BLaER1 treated with 17β-estradiol and CSF1 and Interleukin-3, amounts not matched to agents 10 nM and 100 nM (cell line): ENCODE data around the gene NRG3.

ENCODE experiments used
- H3K27ac ChIP-seq, 11 experiments: shearing (Covaris generic); formaldehyde crosslinking; 2 replicates each; pipeline ENCODE4 v1.8.1; 2022
- H3K27me3 ChIP-seq, 11 experiments: shearing (Covaris generic); formaldehyde crosslinking; 2 replicates each; pipeline ENCODE4 v1.8.1; 2022
- H3K36me3 ChIP-seq, 11 experiments: shearing (Covaris generic); formaldehyde crosslinking; 2 replicates each; pipeline ENCODE4 v1.8.1; 2022
- H3K4me1 ChIP-seq, 10 experiments: shearing (Covaris generic); formaldehyde crosslinking; 2 replicates each; pipeline ENCODE4 v1.8.1; 2022
- H3K4me2 ChIP-seq, 11 experiments: shearing (Covaris generic); formaldehyde crosslinking; 2 replicates each; pipeline ENCODE4 v1.8.1; 2022
- H3K4me3 ChIP-seq, 10 experiments: shearing (Covaris generic); formaldehyde crosslinking; 2 replicates each; pipeline ENCODE4 v1.8.1; 2022
- H3K9ac ChIP-seq, 11 experiments: shearing (Covaris generic); formaldehyde crosslinking; 2 replicates each; pipeline ENCODE4 v1.8.1; 2022
- H3K9me3 ChIP-seq, 11 experiments: shearing (Covaris generic); formaldehyde crosslinking; replicated peaks in 1 of 11; 2 replicates each; pipeline ENCODE4 v1.8.1; 2022
- H4K20me1 ChIP-seq, 11 experiments: shearing (Covaris generic); formaldehyde crosslinking; 2 replicates each; pipeline ENCODE4 v1.8.1; 2022
- Cebpa-rat ChIP-seq, 11 experiments: shearing (Covaris generic); IDR thresholded peaks; 2 replicates each; pipeline ENCODE4 v1.8.1; 2022

The NRG3 gene

DNA sequence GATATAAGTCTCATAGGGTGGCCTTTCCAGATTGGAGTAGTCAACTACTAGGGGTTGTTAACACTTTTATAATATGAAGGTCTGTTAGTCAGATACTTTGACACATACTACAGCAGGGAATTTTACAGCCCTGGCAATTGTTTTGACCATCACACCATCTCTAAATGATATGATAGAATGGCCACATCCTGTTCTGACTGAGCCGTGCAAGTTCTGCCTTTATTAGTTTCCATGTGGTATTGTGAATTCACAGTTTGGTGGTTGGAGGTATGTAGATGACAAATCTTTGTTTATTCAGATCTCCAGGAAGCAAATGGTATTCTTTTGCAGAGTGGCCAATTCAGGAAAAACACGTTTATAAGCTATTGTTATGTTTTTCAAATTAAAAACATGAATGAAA, 83.0 kb downstream of the NRG3 start:
- Histone ChIP-seq H3K9me3 (peaks cover 0 to 12% (median 5%) of the 10 kb centered on the region in 11 experiments; a peak in 6 of 22 replicates), H3K4me1 (peaks cover 0 to 8% (median under 1%) of the 10 kb centered on the region in 10 experiments; a peak in 7 of 20 replicates), H3K9ac (no peak overlapping the region), H3K27me3 (no peaks in the 10 kb centered on the region), H3K4me2 (no peak overlapping the region), H3K27ac (no peak overlapping the region), H3K36me3 (peaks cover 0 to 43% (median 0%) of the 10 kb centered on the region in 11 experiments; a peak in 9 of 22 replicates), H4K20me1 (peaks cover 0 to 10% (median 0%) of the 10 kb centered on the region in 11 experiments; a peak in 2 of 22 replicates), H3K4me3 (no peak overlapping the region)
- no peak for TF ChIP-seq Cebpa-rat (IDR thresholded peaks at IDR 0.05)

DNA sequence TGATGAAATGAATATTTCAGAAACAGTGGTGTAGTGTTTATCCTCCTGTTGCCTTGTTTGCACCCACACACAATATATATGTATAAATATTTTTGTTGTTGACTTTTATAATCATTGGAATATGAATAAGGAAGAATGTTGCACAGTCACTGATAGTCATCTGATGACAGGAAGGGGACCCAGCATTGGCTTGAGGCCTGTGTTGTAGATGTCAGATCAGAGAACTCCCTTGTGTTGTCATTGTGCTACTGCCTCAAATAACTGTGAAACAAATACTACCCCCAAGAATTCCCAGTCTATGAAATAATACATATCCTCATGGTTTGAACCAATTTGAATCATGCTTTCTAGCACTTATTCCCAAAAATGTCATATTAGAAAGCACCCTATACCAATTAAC, 84.0 kb downstream of the NRG3 start:
- Histone ChIP-seq H3K4me2 (no peak overlapping the region), H3K27me3 (no peaks in the 10 kb centered on the region)

DNA sequence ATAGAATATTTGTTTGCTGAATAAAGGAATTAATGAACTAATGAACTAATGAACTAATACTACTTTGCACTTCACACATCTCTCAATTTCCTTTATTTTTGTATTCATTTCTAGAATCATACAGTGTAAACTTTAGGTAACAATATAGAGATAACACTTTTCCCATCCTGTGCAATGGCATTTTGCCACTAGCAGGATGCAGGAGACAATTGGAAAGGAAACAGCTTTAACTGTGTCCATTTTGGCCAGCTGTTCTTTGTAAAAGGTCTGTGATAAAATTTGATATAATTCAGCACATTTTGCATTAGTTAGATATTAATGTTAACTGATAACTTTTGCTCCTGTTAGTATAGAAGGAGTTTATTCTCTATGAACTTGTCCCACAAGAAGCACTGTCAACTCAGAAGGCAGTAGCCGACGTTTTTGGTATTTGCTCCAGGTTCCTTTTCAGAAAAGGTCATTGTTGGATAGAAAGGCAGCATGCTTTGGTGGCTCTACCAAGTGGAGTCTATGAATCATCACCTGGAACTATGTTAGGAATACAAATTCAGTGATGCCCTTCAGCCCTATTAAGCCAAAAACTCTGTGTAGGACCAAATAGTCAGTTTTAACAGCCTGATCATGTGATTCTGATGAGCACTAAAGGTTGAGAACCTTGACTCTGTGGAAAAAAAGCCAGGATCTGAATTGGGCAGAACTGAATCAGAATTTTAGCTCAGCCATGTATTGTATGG, 86.6 kb downstream of the NRG3 start:
- no peak overlapping the region for H3K4me2 ChIP-seq
- H3K4me3 ChIP-seq: no peak overlapping the region
- H3K4me1 ChIP-seq: no peaks in the 10 kb centered on the region
- H4K20me1 ChIP-seq: no peaks in the 10 kb centered on the region; a peak in 1 of 22 replicates
- H3K36me3 ChIP-seq: peaks cover 0 to 33% (median 0%) of the 10 kb centered on the region in 11 experiments; a peak in 7 of 22 replicates
- H3K27ac ChIP-seq: no peak overlapping the region
- peaks cover 0 to 12% (median 5%) of the 10 kb centered on the region in 11 experiments; a peak in 6 of 22 replicates for H3K9me3 ChIP-seq
- no peak overlapping the region for H3K9ac ChIP-seq
- no peaks in the 10 kb centered on the region for H3K27me3 ChIP-seq
- no peak for TF ChIP-seq Cebpa-rat (IDR thresholded peaks at IDR 0.05)

More for the DNA sequence above, 84.0 kb downstream of the NRG3 start:
- Histone ChIP-seq H3K4me3 (no peak overlapping the region), H3K36me3 (peaks cover 0 to 47% (median 0%) of the 10 kb centered on the region in 11 experiments; a peak in 9 of 22 replicates), H3K9ac (no peak overlapping the region), H3K4me1 (peaks cover 0 to under 1% (median 0%) of the 10 kb centered on the region in 10 experiments; a peak in 2 of 20 replicates), H3K9me3 (peaks cover 0 to 12% (median 5%) of the 10 kb centered on the region in 11 experiments; a peak in 6 of 22 replicates), H3K27ac (no peak overlapping the region), H4K20me1 (peaks cover 0 to 9% (median 0%) of the 10 kb centered on the region in 11 experiments; a peak in 2 of 22 replicates)
- TF ChIP-seq Cebpa-rat (IDR thresholded peaks at IDR 0.05): no peak

DNA sequence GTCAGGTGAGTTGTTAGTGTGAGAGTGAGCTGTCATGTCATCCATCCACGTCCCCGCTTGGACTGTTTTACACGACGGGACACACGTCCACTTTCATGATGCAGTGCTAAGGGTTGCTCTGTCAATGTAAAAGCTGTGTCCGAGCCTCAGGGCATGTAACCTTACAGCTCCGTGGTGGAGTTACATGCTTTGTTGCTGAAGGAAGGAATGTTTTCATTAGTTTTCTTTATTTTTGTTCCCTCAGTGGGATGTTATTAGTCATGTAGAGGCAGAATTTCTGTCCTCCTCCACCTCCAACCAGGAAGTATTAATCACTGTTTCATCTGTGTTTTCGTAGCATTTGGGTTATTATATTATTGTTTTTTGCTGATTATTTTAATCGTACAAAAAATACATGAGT, 88.6 kb downstream of the NRG3 start:
- H3K27me3 ChIP-seq: no peaks in the 10 kb centered on the region
- TF ChIP-seq Cebpa-rat (IDR thresholded peaks at IDR 0.05): no peak
- peaks cover 0 to 32% (median 0%) of the 10 kb centered on the region in 11 experiments; a peak in 7 of 22 replicates for H3K36me3 ChIP-seq
- peaks cover 0 to 9% (median 3%) of the 10 kb centered on the region in 10 experiments; a peak in 7 of 20 replicates for H3K4me1 ChIP-seq
- H3K4me3 ChIP-seq: no peak overlapping the region
- peaks cover 0 to 11% (median 0%) of the 10 kb centered on the region in 11 experiments; a peak in 2 of 22 replicates for H4K20me1 ChIP-seq
- H3K4me2 ChIP-seq: no peak overlapping the region
- no peak overlapping the region for H3K9ac ChIP-seq
- H3K27ac ChIP-seq: no peak overlapping the region
- peaks cover 0 to 12% (median 5%) of the 10 kb centered on the region in 11 experiments; a peak in 6 of 22 replicates for H3K9me3 ChIP-seq

DNA sequence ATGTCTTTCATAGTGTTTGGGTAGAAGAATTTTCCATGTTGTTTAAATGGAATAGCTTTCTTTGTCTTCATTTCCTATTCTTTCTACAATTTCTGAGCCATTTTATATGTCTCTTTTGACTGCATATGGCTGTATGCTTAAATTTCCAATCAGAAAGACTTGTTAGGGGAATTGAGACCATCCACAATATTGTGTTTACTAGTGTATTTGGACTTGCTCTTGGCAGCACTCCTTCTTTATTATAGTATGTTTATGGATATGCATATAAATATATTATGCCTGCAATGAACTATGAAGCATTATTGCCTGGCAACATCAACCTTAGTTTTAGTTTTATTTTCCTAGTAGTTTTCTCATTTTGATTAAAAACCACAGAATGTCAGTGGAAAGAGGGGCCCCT, 92.7 kb downstream of the NRG3 start:
- TF ChIP-seq Cebpa-rat (IDR thresholded peaks at IDR 0.05): no peak
- H3K27ac ChIP-seq: no peak overlapping the region
- H3K27me3 ChIP-seq: no peaks in the 10 kb centered on the region
- peak overlapping the region in 1 of 11 experiments; percentile 24; a peak in 2 of 22 replicates for H3K4me2 ChIP-seq
- H3K4me3 ChIP-seq: no peak overlapping the region
- H4K20me1 ChIP-seq: peaks cover 0 to 14% (median 0%) of the 10 kb centered on the region in 11 experiments; a peak in 2 of 22 replicates
- H3K9ac ChIP-seq: no peak overlapping the region
- peaks cover 0 to 20% (median 5%) of the 10 kb centered on the region in 10 experiments; a peak in 7 of 20 replicates for H3K4me1 ChIP-seq
- H3K36me3 ChIP-seq: peaks cover 0 to 50% (median 21%) of the 10 kb centered on the region in 11 experiments; a peak in 13 of 22 replicates
- H3K9me3 ChIP-seq: peaks cover 19 to 31% (median 27%) of the 10 kb centered on the region in 11 experiments

DNA sequence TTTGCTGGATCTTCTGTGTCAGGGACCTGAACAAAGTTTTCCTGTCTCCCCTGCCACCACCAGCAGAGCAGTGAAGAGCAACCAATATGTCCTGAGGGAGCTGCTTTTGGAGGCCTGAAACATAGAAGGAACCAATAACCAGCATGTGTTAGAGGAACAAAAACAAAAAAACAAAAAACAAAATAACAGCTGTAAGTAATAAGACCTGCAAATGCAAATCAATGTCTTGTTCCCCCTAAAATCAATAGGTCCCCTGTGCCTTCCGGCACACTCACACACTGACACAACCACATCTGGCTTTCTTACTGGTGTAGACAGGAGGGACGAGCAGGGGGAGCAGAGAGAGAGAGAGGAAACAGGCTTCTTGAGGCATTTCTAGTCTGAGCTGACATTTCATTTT, 94.1 kb downstream of the NRG3 start:
- peak overlapping the region in 3 of 11 experiments; percentile 11 to 24 (median 13); a peak in 2 of 22 replicates for H3K4me2 ChIP-seq
- peaks cover 0 to 20% (median 5%) of the 10 kb centered on the region in 10 experiments; a peak in 7 of 20 replicates for H3K4me1 ChIP-seq
- peaks cover 0 to 14% (median 0%) of the 10 kb centered on the region in 11 experiments; a peak in 2 of 22 replicates for H4K20me1 ChIP-seq
- no peak for TF ChIP-seq Cebpa-rat (IDR thresholded peaks at IDR 0.05)
- H3K9ac ChIP-seq: no peak overlapping the region
- H3K9me3 ChIP-seq: peaks cover 19 to 41% (median 32%) of the 10 kb centered on the region in 11 experiments
- H3K36me3 ChIP-seq: peaks cover 0 to 57% (median 22%) of the 10 kb centered on the region in 11 experiments; a peak in 14 of 22 replicates
- no peaks in the 10 kb centered on the region for H3K27me3 ChIP-seq
- H3K27ac ChIP-seq: no peak overlapping the region
- H3K4me3 ChIP-seq: no peak overlapping the region

DNA sequence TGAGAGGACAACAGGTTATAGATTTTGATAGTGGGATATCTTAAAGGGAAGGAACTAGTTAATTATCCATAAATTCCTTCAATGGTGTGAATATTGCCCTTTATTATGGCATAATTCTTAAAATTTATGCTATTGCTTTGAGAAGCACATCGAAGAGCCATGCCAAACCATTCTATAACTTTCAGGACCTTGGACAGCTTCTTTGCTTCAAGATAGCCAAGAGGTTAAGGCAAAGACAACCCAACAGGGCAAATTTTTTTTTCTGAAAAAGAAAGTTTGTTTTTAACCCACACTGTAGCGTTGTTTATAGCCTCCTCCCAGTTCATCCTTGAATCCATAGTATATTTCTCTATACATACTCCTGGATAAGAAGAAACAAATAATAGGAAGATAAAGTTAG, 103.2 kb downstream of the NRG3 start:
- H3K27me3 ChIP-seq: no peaks in the 10 kb centered on the region
- no peak for TF ChIP-seq Cebpa-rat (IDR thresholded peaks at IDR 0.05)
- H4K20me1 ChIP-seq: peaks cover 0 to 75% (median 0%) of the 10 kb centered on the region in 11 experiments; a peak in 3 of 22 replicates
- H3K4me2 ChIP-seq: no peak overlapping the region
- H3K36me3 ChIP-seq: peaks cover 0 to 46% (median 12%) of the 10 kb centered on the region in 11 experiments; a peak in 11 of 22 replicates
- no peak overlapping the region for H3K27ac ChIP-seq
- peaks cover 0 to 13% (median 2%) of the 10 kb centered on the region in 11 experiments; a peak in 9 of 22 replicates for H3K9me3 ChIP-seq
- no peak overlapping the region for H3K4me3 ChIP-seq
- no peak overlapping the region for H3K9ac ChIP-seq
- no peaks in the 10 kb centered on the region for H3K4me1 ChIP-seq

DNA sequence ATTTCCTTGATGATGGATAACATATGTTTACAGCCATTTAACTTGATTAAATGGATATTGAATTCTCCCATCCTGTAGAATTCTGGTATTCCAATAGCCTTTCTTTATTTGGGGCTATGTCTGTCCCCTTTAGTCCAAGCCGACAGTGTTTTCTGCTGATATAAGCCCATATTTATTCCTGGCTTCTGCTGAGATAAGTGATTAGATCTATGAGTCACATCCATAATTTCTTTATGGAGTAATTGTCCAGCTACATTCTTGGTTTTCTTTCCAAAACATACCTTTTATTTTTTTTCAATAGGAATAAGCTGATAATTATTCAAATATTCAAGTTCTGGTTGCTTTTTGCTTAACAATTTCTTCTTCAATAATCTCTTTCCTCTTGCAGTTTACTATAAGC, 106.7 kb downstream of the NRG3 start:
- Histone ChIP-seq H3K27me3 (no peaks in the 10 kb centered on the region), H3K4me2 (no peak overlapping the region), H3K9me3 (no peaks in the 10 kb centered on the region), H3K27ac (no peak overlapping the region), H4K20me1 (peaks cover 0 to 57% (median 0%) of the 10 kb centered on the region in 11 experiments; a peak in 3 of 22 replicates), H3K36me3 (peaks cover 0 to 48% (median 12%) of the 10 kb centered on the region in 11 experiments; a peak in 10 of 22 replicates), H3K4me1 (no peaks in the 10 kb centered on the region), H3K4me3 (no peak overlapping the region), H3K9ac (no peak overlapping the region)
- no peak for TF ChIP-seq Cebpa-rat (IDR thresholded peaks at IDR 0.05)

DNA sequence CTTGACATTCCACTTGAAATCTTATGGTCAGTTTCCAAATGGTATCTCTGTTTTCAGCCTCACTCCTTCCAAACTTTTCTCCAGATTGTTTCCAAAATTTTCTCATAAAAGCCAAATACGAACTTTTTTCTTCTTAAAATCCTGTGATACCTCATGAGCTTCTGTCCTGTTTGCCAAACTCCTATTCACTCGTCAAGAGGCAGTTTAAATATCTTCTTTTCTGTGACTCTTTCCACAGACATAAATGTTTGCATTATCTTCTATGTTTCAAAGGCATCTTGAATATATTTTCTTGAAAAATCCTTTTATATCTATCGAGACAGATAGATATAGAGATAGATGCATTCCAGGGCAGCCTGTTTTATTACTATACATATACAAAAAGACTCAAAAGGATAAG, 109.4 kb downstream of the NRG3 start:
- Histone ChIP-seq H3K27me3 (no peaks in the 10 kb centered on the region), H3K9me3 (no peaks in the 10 kb centered on the region), H4K20me1 (peaks cover 0 to 36% (median 0%) of the 10 kb centered on the region in 11 experiments; a peak in 3 of 22 replicates), H3K36me3 (peaks cover 0 to 53% (median 12%) of the 10 kb centered on the region in 11 experiments; a peak in 10 of 22 replicates), H3K4me1 (no peaks in the 10 kb centered on the region), H3K9ac (no peak overlapping the region), H3K4me2 (no peak overlapping the region), H3K27ac (no peak overlapping the region), H3K4me3 (no peak overlapping the region)
- TF ChIP-seq Cebpa-rat (IDR thresholded peaks at IDR 0.05): no peak
